Fibroblast of lung (primary cell): ENCODE results near the gene ZNF346.

ENCODE experiments used
- EZH2 ChIP-seq: IDR thresholded peaks from 2 replicates; pipeline ENCODE4 v1.5.1; 2012; ENCODE audit warnings: low read length, control low read depth, mild to moderate bottlenecking; ENCODE audit errors: missing control alignments
- TF ChIP-seq, protein P1 (sequence below), 2 donors: IDR thresholded peaks in 1 of 2; conservative IDR thresholded peaks in 1 of 2; 1 replicate in 1 of 2; 2 replicates in 1 of 2; pipeline ENCODE4 v1.5.1; 2011 to 2012; ENCODE audit warnings: low read length in 2 of 2, control low read depth in 1 of 2, inconsistent platforms in 1 of 2, low read depth in 1 of 2, mild to moderate bottlenecking in 1 of 2

DNA sequence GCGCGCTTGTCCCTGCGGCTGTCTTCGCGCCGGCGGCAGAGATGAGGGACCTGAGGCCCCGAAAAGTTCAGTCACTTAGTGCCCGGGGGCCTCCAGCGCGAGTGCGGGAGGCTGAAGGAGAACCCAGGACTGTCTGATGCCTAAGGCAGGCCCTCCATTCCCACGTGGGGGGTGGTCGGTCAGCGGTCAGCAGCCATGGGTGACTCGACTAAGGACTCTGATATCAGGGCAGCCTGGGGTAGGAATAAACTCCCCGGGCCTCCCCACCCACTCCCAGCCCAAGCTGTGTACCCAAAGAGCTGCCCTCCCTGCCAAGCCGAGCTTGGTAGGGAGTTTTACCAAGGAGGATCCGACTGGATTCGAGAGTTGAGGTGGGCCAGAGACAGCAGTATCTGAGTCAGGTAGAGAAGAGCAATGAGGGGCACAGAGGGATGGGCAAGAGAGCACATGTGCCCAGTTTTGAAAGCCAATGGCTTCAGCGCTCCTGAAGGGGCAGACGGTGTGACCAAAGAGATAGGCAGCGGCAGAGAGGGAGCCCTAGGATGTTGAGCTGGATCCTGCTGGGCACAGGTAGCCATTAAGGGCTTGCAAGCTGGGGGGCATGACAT is 65.0 kb downstream of the ZNF346 start:
- TF ChIP-seq EZH2, result no peak
- TF ChIP-seq, protein P1, sequence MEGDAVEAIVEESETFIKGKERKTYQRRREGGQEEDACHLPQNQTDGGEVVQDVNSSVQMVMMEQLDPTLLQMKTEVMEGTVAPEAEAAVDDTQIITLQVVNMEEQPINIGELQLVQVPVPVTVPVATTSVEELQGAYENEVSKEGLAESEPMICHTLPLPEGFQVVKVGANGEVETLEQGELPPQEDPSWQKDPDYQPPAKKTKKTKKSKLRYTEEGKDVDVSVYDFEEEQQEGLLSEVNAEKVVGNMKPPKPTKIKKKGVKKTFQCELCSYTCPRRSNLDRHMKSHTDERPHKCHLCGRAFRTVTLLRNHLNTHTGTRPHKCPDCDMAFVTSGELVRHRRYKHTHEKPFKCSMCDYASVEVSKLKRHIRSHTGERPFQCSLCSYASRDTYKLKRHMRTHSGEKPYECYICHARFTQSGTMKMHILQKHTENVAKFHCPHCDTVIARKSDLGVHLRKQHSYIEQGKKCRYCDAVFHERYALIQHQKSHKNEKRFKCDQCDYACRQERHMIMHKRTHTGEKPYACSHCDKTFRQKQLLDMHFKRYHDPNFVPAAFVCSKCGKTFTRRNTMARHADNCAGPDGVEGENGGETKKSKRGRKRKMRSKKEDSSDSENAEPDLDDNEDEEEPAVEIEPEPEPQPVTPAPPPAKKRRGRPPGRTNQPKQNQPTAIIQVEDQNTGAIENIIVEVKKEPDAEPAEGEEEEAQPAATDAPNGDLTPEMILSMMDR (conservative IDR thresholded peaks at IDR 0.05 in 1 of 2, IDR thresholded peaks at IDR 0.05 in 1 of 2; ENCODE audit: low read depth in 1 of 2, low read length in 2 of 2), result no peak
